ENCODE data around the gene KANSL2.
"Not testable (repeated sequence)": the region's sequence is repeated elsewhere in the genome, so short reads cannot be mapped to it uniquely, and the experiment has no call there.

Gene KANSL2

GRCh38 chr12:48681710-48682532, at the start of gene KANSL2:
KANSL2 (minus strand) TSS chr12:48682238; CDS start chr12:48681632, 606 bp downstream.
- TF ChIP-seq CTCF (conservative IDR thresholded peaks at IDR 0.05; ENCODE audit: low read depth, low read length): no peak
- H3K36me3 ChIP-seq (ENCODE audit: insufficient read depth): peaks cover 23% of the 10 kb centered on the region; the same call in 1 of the 2 replicates

GRCh38 chr12:48728807-48729206, 46.8 kb upstream of the KANSL2 start:
- no peaks in the 10 kb centered on the region for H3K79me2 ChIP-seq (ENCODE audit: insufficient read depth, low read depth)
- no peak overlapping the region for H3K4me3 ChIP-seq (IDR thresholded peaks at IDR 0.05; ENCODE audit: insufficient read depth, low read depth, low read length)
- no peaks in the 10 kb centered on the region for H3K36me3 ChIP-seq (ENCODE audit: insufficient read depth)
- no peak for TF ChIP-seq CTCF (conservative IDR thresholded peaks at IDR 0.05; ENCODE audit: low read depth, low read length)
- no peaks in the 10 kb centered on the region for H4K20me1 ChIP-seq (ENCODE audit: insufficient read depth)
- no peaks in the 10 kb centered on the region for H3K4me1 ChIP-seq (ENCODE audit: low read depth, poor library complexity, severe bottlenecking)
- no peak overlapping the region for H3K4me2 ChIP-seq
- no peak overlapping the region for H3K27ac ChIP-seq
- no peaks in the 10 kb centered on the region for H3K27me3 ChIP-seq (ENCODE audit: insufficient read depth, low read depth)
- no peak overlapping the region for H2AFZ ChIP-seq (ENCODE audit: low read depth)
- no peak overlapping the region for H3K9ac ChIP-seq

More at GRCh38 chr12:48681710-48682532, at the start of gene KANSL2:
- peak within 1 kb of the TSS; percentile 89 for H3K27ac ChIP-seq
- no peaks in the 10 kb centered on the region for H3K27me3 ChIP-seq (ENCODE audit: insufficient read depth, low read depth)
- H3K4me3 ChIP-seq (IDR thresholded peaks at IDR 0.05; ENCODE audit: insufficient read depth, low read depth, low read length): no peak within 1 kb of the TSS
- H4K20me1 ChIP-seq (ENCODE audit: insufficient read depth): peaks cover 16% of the 10 kb centered on the region
- H3K79me2 ChIP-seq (ENCODE audit: insufficient read depth, low read depth): peaks cover 52% of the 10 kb centered on the region
- peak within 1 kb of the TSS; percentile 81 for H2AFZ ChIP-seq (ENCODE audit: low read depth)
- peaks cover 42% of the 10 kb centered on the region for H3K4me1 ChIP-seq (ENCODE audit: low read depth, poor library complexity, severe bottlenecking)
- H3K9ac ChIP-seq: peak within 1 kb of the TSS; percentile 96
- peak within 1 kb of the TSS; percentile 74 for H3K4me2 ChIP-seq

- not testable (repeated sequence) for H2AFZ ChIP-seq (ENCODE audit: low read depth); H3K9ac ChIP-seq; H3K27me3 ChIP-seq (ENCODE audit: insufficient read depth, low read depth); H3K36me3 ChIP-seq (ENCODE audit: insufficient read depth); H3K27ac ChIP-seq; H3K4me3 ChIP-seq (IDR thresholded peaks at IDR 0.05; ENCODE audit: insufficient read depth, low read depth, low read length); H3K79me2 ChIP-seq (ENCODE audit: insufficient read depth, low read depth); H3K4me2 ChIP-seq; H4K20me1 ChIP-seq (ENCODE audit: insufficient read depth)
- H3K4me1 ChIP-seq (ENCODE audit: low read depth, poor library complexity, severe bottlenecking): peaks cover 12% of the 10 kb centered on the region
These were observed 38.7 kb upstream of the KANSL2 start for GRCh38 chr12:48720737-48721136.

- H4K20me1 ChIP-seq (ENCODE audit: insufficient read depth); H3K4me3 ChIP-seq (IDR thresholded peaks at IDR 0.05; ENCODE audit: insufficient read depth, low read depth, low read length); H3K27me3 ChIP-seq (ENCODE audit: insufficient read depth, low read depth); H2AFZ ChIP-seq (ENCODE audit: low read depth); H3K27ac ChIP-seq; H3K36me3 ChIP-seq (ENCODE audit: insufficient read depth); H3K9ac ChIP-seq; H3K4me2 ChIP-seq: not testable (repeated sequence)
- Histone ChIP-seq H3K4me1 (ENCODE audit: low read depth, poor library complexity, severe bottlenecking) (peaks cover 18% of the 10 kb centered on the region), H3K79me2 (ENCODE audit: insufficient read depth, low read depth) (peaks cover 13% of the 10 kb centered on the region)
These were observed 38.1 kb upstream of the KANSL2 start for GRCh38 chr12:48720171-48720570.

GRCh38 chr12:48719002-48719401, 37.0 kb upstream of the KANSL2 start:
- H3K4me3 ChIP-seq (IDR thresholded peaks at IDR 0.05; ENCODE audit: insufficient read depth, low read depth, low read length); H4K20me1 ChIP-seq (ENCODE audit: insufficient read depth); H3K9ac ChIP-seq; H3K4me2 ChIP-seq; H2AFZ ChIP-seq (ENCODE audit: low read depth); H3K36me3 ChIP-seq (ENCODE audit: insufficient read depth); H3K27me3 ChIP-seq (ENCODE audit: insufficient read depth, low read depth); H3K27ac ChIP-seq: not testable (repeated sequence)
- Histone ChIP-seq H3K79me2 (ENCODE audit: insufficient read depth, low read depth) (peaks cover 25% of the 10 kb centered on the region), H3K4me1 (ENCODE audit: low read depth, poor library complexity, severe bottlenecking) (peaks cover 29% of the 10 kb centered on the region)

Data from KMS-11 (cell line).